Measurements from ENCODE around the gene AMFR. TPM values are rescaled to one million over a fixed set of nuclear protein-coding genes. Genes with fewer than 3 reads are reported as not detected.

Gene AMFR
- total RNA-seq, 1 experiment from 2014 or later = 140 TPM

GRCh38 chr16:56355786-56356275 lies 69.5 kb downstream of the AMFR start:
- Histone ChIP-seq H3K27me3 (no peaks in the 10 kb centered on the region), H3K4me1 (peaks cover 3% of the 10 kb centered on the region; the same call in 1 of the 2 replicates), H3K27ac (no peak overlapping the region; the same call in 1 of the 2 replicates), H3K4me3 (peak overlapping the region; percentile 58), H3K9me3 (replicated peaks) (no peaks in the 10 kb centered on the region), H3K36me3 (no peaks in the 10 kb centered on the region)
- peak in 1 of 2 experiments; percentile 2 for DNase-seq

GRCh38 chr16:56355221-56355620 lies 70.1 kb downstream of the AMFR start:
- Histone ChIP-seq H3K4me1 (peaks cover 3% of the 10 kb centered on the region; the same call in 1 of the 2 replicates), H3K27ac (no peak overlapping the region), H3K36me3 (no peaks in the 10 kb centered on the region), H3K4me3 (no peak overlapping the region), H3K27me3 (no peaks in the 10 kb centered on the region), H3K9me3 (replicated peaks) (no peaks in the 10 kb centered on the region)
- DNase-seq = peak in 1 of 2 experiments; percentile 1

- DNase-seq = peak in 1 of 2 experiments; percentile 2
- Histone ChIP-seq H3K4me3 (no peak overlapping the region), H3K4me1 (peaks cover 3% of the 10 kb centered on the region; the same call in 1 of the 2 replicates)
Observed at GRCh38 chr16:56354746-56355145, 70.6 kb downstream of the AMFR start.

GRCh38 chr16:56354016-56354415 lies 71.3 kb downstream of the AMFR start:
- no peaks in the 10 kb centered on the region for H3K27me3 ChIP-seq
- H3K9me3 ChIP-seq (replicated peaks) = no peaks in the 10 kb centered on the region
- H3K27ac ChIP-seq = no peak overlapping the region
- no peaks in the 10 kb centered on the region for H3K36me3 ChIP-seq
- no peak overlapping the region for H3K4me3 ChIP-seq
- peaks cover 3% of the 10 kb centered on the region; the same call in 1 of the 2 replicates for H3K4me1 ChIP-seq
- no peak for DNase-seq

More at GRCh38 chr16:56354746-56355145, 70.6 kb downstream of the AMFR start:
- no peak overlapping the region for H3K27ac ChIP-seq
- H3K27me3 ChIP-seq = no peaks in the 10 kb centered on the region
- no peaks in the 10 kb centered on the region for H3K36me3 ChIP-seq
- H3K9me3 ChIP-seq (replicated peaks) = no peaks in the 10 kb centered on the region

GRCh38 chr16:56353054-56353921 lies 72.1 kb downstream of the AMFR start:
- peaks cover 3% of the 10 kb centered on the region; the same call in 1 of the 2 replicates for H3K4me1 ChIP-seq
- H3K4me3 ChIP-seq = no peak overlapping the region
- no peaks in the 10 kb centered on the region for H3K27me3 ChIP-seq
- H3K27ac ChIP-seq = no peak overlapping the region
- peak in 1 of 2 experiments; percentile 3 for DNase-seq
- H3K36me3 ChIP-seq = no peaks in the 10 kb centered on the region
- H3K9me3 ChIP-seq (replicated peaks) = no peaks in the 10 kb centered on the region

GRCh38 chr16:56352351-56353053 lies 72.8 kb downstream of the AMFR start:
- Histone ChIP-seq H3K9me3 (replicated peaks) (no peaks in the 10 kb centered on the region), H3K36me3 (no peaks in the 10 kb centered on the region), H3K27me3 (no peaks in the 10 kb centered on the region), H3K4me3 (no peak overlapping the region), H3K4me1 (peaks cover 2% of the 10 kb centered on the region; the same call in 1 of the 2 replicates), H3K27ac (no peak overlapping the region)
- DNase-seq = peak in 1 of 2 experiments; percentile 1

GRCh38 chr16:56351481-56351880 lies 73.9 kb downstream of the AMFR start:
- Histone ChIP-seq H3K27me3 (no peaks in the 10 kb centered on the region), H3K36me3 (no peaks in the 10 kb centered on the region), H3K4me1 (no peaks in the 10 kb centered on the region), H3K9me3 (replicated peaks) (no peaks in the 10 kb centered on the region), H3K27ac (no peak overlapping the region), H3K4me3 (no peak overlapping the region)
- no peak for DNase-seq

- H3K4me1 ChIP-seq = no peaks in the 10 kb centered on the region
- H3K27ac ChIP-seq = no peak overlapping the region
- DNase-seq = no peak
- H3K9me3 ChIP-seq (replicated peaks) = no peaks in the 10 kb centered on the region
- no peaks in the 10 kb centered on the region for H3K36me3 ChIP-seq
- H3K27me3 ChIP-seq = no peaks in the 10 kb centered on the region
- H3K4me3 ChIP-seq = no peak overlapping the region
Observed at GRCh38 chr16:56350491-56351405, 74.6 kb downstream of the AMFR start.

- DNase-seq = no peak
- no peaks in the 10 kb centered on the region for H3K36me3 ChIP-seq
- H3K27me3 ChIP-seq = no peaks in the 10 kb centered on the region
- no peak overlapping the region for H3K4me3 ChIP-seq
- H3K27ac ChIP-seq = no peak overlapping the region
- no peaks in the 10 kb centered on the region for H3K4me1 ChIP-seq
- H3K9me3 ChIP-seq (replicated peaks) = no peaks in the 10 kb centered on the region
Observed at GRCh38 chr16:56349711-56350161, 75.6 kb downstream of the AMFR start.

- H3K4me1 ChIP-seq = no peaks in the 10 kb centered on the region
- no peaks in the 10 kb centered on the region for H3K27me3 ChIP-seq
- H3K27ac ChIP-seq = no peak overlapping the region
- no peak overlapping the region for H3K4me3 ChIP-seq
- no peaks in the 10 kb centered on the region for H3K9me3 ChIP-seq (replicated peaks)
- DNase-seq = no peak
- H3K36me3 ChIP-seq = no peaks in the 10 kb centered on the region
Observed at GRCh38 chr16:56349086-56349415, 76.3 kb downstream of the AMFR start.

- Histone ChIP-seq H3K4me1 (no peaks in the 10 kb centered on the region), H3K9me3 (replicated peaks) (no peaks in the 10 kb centered on the region), H3K36me3 (no peaks in the 10 kb centered on the region), H3K4me3 (no peak overlapping the region), H3K27me3 (no peaks in the 10 kb centered on the region), H3K27ac (no peak overlapping the region)
- DNase-seq = no peak
Observed at GRCh38 chr16:56348168-56349085, 76.9 kb downstream of the AMFR start.

GRCh38 chr16:56347670-56348069 lies 77.7 kb downstream of the AMFR start:
- no peak for DNase-seq
- no peak overlapping the region for H3K4me3 ChIP-seq
- no peaks in the 10 kb centered on the region for H3K36me3 ChIP-seq
- no peaks in the 10 kb centered on the region for H3K4me1 ChIP-seq
- H3K27me3 ChIP-seq = no peaks in the 10 kb centered on the region
- H3K9me3 ChIP-seq (replicated peaks) = no peaks in the 10 kb centered on the region
- H3K27ac ChIP-seq = no peak overlapping the region

- no peak overlapping the region for H3K27ac ChIP-seq
Observed at GRCh38 chr16:56347166-56347565, 78.2 kb downstream of the AMFR start.

More at GRCh38 chr16:56347166-56347565, 78.2 kb downstream of the AMFR start:
- H3K27me3 ChIP-seq = no peaks in the 10 kb centered on the region
- no peaks in the 10 kb centered on the region for H3K9me3 ChIP-seq (replicated peaks)
- H3K4me3 ChIP-seq = no peak overlapping the region
- DNase-seq = no peak
- H3K36me3 ChIP-seq = no peaks in the 10 kb centered on the region
- no peaks in the 10 kb centered on the region for H3K4me1 ChIP-seq
